ENCODE data around the gene SRGAP1. TPM values are rescaled to one million over a fixed set of nuclear protein-coding genes. Genes with fewer than 3 reads are reported as not detected.

The SRGAP1 gene
- total and polyA plus RNA-seq, 2 of the 13 experiments (the other 11 are each of a cell fraction or from before 2014, with no cell fraction given), result 1.6 to 3.4 TPM

DNA sequence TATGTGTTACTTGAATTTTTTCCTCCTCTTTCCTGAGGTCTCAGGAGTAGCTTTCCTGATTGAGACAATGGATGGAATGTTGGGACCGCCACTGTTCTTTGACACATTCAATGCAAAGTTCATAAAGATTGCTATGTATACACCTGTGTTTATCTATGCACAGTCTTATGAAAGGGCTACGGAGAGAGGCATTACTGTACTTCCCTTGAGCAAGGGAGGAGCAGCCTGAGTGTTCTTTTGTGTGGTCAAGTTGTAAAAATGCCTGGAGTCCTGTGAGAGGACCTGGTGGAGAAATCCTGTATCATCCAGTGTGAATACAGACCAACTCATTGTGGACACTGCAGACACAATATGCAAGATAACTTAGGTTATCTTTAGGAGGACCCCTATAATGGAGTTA, 1.2 kb downstream of the SRGAP1 start (continued):
- peak; percentile 34; the same call in 1 of the 2 replicates for TF ChIP-seq HNF4G (IDR thresholded peaks at IDR 0.05; ENCODE audit: borderline replicate concordance, low read depth, low read length)
- TF ChIP-seq HNF4G (CRISPR knock-in tag; IDR thresholded peaks at IDR 0.05; ENCODE audit: borderline replicate concordance, low read depth), result no peak
- TF ChIP-seq FOXA1 (IDR thresholded peaks at IDR 0.05), result no peak
- peak; percentile 87 for TF ChIP-seq FOXA1 (CRISPR knock-in tag; IDR thresholded peaks at IDR 0.05)
- TF ChIP-seq ZNF331 (CRISPR knock-in tag; IDR thresholded peaks at IDR 0.05), result no peak
- peak; percentile 63 for TF ChIP-seq NCOA2 (CRISPR knock-in tag; IDR thresholded peaks at IDR 0.05)
- TF ChIP-seq GATAD1 (CRISPR knock-in tag; IDR thresholded peaks at IDR 0.05), result 0 out of 2 replicates have a peak, but pooled peaks have one; percentile 14
- peak; percentile 84 for TF ChIP-seq SOX5 (CRISPR knock-in tag; IDR thresholded peaks at IDR 0.05; ENCODE audit: borderline replicate concordance)
- TF ChIP-seq, protein P1, sequence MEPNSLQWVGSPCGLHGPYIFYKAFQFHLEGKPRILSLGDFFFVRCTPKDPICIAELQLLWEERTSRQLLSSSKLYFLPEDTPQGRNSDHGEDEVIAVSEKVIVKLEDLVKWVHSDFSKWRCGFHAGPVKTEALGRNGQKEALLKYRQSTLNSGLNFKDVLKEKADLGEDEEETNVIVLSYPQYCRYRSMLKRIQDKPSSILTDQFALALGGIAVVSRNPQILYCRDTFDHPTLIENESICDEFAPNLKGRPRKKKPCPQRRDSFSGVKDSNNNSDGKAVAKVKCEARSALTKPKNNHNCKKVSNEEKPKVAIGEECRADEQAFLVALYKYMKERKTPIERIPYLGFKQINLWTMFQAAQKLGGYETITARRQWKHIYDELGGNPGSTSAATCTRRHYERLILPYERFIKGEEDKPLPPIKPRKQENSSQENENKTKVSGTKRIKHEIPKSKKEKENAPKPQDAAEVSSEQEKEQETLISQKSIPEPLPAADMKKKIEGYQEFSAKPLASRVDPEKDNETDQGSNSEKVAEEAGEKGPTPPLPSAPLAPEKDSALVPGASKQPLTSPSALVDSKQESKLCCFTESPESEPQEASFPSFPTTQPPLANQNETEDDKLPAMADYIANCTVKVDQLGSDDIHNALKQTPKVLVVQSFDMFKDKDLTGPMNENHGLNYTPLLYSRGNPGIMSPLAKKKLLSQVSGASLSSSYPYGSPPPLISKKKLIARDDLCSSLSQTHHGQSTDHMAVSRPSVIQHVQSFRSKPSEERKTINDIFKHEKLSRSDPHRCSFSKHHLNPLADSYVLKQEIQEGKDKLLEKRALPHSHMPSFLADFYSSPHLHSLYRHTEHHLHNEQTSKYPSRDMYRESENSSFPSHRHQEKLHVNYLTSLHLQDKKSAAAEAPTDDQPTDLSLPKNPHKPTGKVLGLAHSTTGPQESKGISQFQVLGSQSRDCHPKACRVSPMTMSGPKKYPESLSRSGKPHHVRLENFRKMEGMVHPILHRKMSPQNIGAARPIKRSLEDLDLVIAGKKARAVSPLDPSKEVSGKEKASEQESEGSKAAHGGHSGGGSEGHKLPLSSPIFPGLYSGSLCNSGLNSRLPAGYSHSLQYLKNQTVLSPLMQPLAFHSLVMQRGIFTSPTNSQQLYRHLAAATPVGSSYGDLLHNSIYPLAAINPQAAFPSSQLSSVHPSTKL (CRISPR knock-in tag; IDR thresholded peaks at IDR 0.05), result peak; percentile 61
- no peak for TF ChIP-seq ZNF460 (CRISPR knock-in tag; IDR thresholded peaks at IDR 0.05; ENCODE audit: borderline replicate concordance)
- TF ChIP-seq FOSL2 (CRISPR knock-in tag; IDR thresholded peaks at IDR 0.05), result 0 out of 2 replicates have a peak, but pooled peaks have one; percentile 18
- no peak for TF ChIP-seq PAF1 (CRISPR knock-in tag; IDR thresholded peaks at IDR 0.05)
- peak; percentile 70 for TF ChIP-seq TEAD3 (CRISPR knock-in tag; optimal IDR thresholded peaks at IDR 0.05; ENCODE audit: borderline replicate concordance)
- TF ChIP-seq EEA1 (CRISPR knock-in tag; IDR thresholded peaks at IDR 0.05; ENCODE audit: borderline replicate concordance), result no peak
- TF ChIP-seq RXRB (CRISPR knock-in tag; IDR thresholded peaks at IDR 0.05; ENCODE audit: borderline replicate concordance), result peak; percentile 26; the same call in 1 of the 2 replicates
- TF ChIP-seq HNF4A (CRISPR knock-in tag; IDR thresholded peaks at IDR 0.05), result peak; percentile 66
- TF ChIP-seq, protein P2, sequence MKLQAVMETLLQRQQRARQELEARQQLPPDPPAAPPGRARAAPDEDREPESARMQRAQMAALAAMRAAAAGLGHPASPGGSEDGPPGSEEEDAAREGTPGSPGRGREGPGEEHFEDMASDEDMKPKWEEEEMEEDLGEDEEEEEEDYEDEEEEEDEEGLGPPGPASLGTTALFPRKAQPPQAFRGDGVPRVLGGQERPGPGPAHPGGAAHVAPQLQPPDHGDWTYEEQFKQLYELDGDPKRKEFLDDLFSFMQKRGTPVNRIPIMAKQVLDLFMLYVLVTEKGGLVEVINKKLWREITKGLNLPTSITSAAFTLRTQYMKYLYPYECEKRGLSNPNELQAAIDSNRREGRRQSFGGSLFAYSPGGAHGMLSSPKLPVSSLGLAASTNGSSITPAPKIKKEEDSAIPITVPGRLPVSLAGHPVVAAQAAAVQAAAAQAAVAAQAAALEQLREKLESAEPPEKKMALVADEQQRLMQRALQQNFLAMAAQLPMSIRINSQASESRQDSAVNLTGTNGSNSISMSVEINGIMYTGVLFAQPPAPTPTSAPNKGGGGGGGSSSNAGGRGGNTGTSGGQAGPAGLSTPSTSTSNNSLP (IDR thresholded peaks at IDR 0.05; ENCODE audit: low read depth, low read length), result 0 out of 2 replicates have a peak, but pooled peaks have one; percentile 29
- TF ChIP-seq CEBPG (CRISPR knock-in tag; IDR thresholded peaks at IDR 0.05), result peak; percentile 57; the same call in 1 of the 2 replicates
- no peak for TF ChIP-seq SOX6 (IDR thresholded peaks at IDR 0.05)
- peak; percentile 59 for TF ChIP-seq SOX6 (CRISPR knock-in tag; IDR thresholded peaks at IDR 0.05)
- peak; percentile 74 for TF ChIP-seq FOXA3 (CRISPR knock-in tag; IDR thresholded peaks at IDR 0.05)
